ENCODE results near the gene ARVCF. TPM values are rescaled to one million over a fixed set of nuclear protein-coding genes. Genes with fewer than 3 reads are reported as not detected.

The ARVCF gene
- polyA plus RNA-seq, 4 donors = 2.2 to 17.9 (median 7.3) TPM

GRCh38 chr22:19996694-19997384, 19.8 kb downstream of the ARVCF start:
- no peaks in the 10 kb centered on the region for H3K9me3 ChIP-seq (ENCODE audit: control insufficient read depth in 2 of 2, insufficient read depth in 1 of 2, low read depth in 1 of 2, low read length in 1 of 2)
- no peak overlapping the region for H3K27ac ChIP-seq (ENCODE audit: low read depth in 1 of 3, low read length in 2 of 3)
- DNase-seq = no peak
- no peaks in the 10 kb centered on the region for H3K36me3 ChIP-seq (ENCODE audit: control insufficient read depth in 3 of 3, insufficient read depth in 2 of 3, low read depth in 1 of 3, low read length in 3 of 3)
- FAIRE-seq = no peak
- H3K27me3 ChIP-seq (ENCODE audit: control insufficient read depth in 3 of 3, insufficient read depth in 3 of 3, low read length in 3 of 3) = no peaks in the 10 kb centered on the region
- no peaks in the 10 kb centered on the region for H3K4me1 ChIP-seq (ENCODE audit: control insufficient read depth in 3 of 3, insufficient read depth in 2 of 3, low read depth in 1 of 3, low read length in 2 of 3)
- H3K4me3 ChIP-seq (ENCODE audit: low read depth in 1 of 3, low read length in 3 of 3) = no peak overlapping the region
- 82 to 85% (median 85%) methylated on average over 12 of the region's 12 CpGs for WGBS, 3 donors

DNA sequence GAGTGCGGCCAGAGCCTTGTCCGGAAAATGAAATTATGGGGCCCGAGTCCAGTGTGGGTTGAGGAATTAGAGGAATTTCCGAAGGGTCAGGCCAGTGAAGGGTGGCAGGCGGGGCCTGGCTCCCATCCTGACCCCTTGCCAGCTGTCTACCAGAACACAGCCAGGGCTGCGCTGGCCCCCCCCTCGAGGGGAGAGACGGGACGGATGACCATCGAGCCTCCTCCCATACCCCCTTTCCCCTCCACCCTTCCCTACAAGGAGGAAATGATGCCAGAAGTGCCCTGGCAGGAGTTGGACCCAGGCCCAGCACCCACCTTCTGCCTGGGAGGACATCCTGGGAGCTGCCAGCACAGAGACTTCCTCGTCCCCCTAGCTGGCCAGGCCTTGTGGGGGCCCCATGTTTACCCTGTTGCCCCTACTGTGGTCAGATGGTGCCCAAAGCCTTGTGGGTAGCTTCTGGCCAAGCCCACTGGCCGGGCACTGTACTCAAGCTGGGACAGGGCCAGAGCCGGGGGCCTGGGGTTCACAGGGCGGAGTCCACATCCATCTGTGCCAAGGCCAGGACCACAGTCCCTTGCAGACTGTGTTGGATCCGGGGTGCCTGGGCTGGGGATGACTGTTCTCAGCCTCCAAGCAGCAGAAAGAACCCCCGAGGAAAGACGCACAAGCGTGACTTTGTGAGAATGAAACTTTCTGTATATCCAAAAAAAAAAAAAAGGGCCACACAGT, 20.8 kb downstream of the ARVCF start:
- Histone ChIP-seq H3K36me3 (ENCODE audit: control insufficient read depth in 3 of 3, insufficient read depth in 2 of 3, low read depth in 1 of 3, low read length in 3 of 3) (no peaks in the 10 kb centered on the region), H3K4me3 (ENCODE audit: low read depth in 1 of 3, low read length in 3 of 3) (no peak overlapping the region), H3K27ac (ENCODE audit: low read depth in 1 of 3, low read length in 2 of 3) (peak overlapping the region in 1 of 3 donors; percentile 22), H3K27me3 (ENCODE audit: control insufficient read depth in 3 of 3, insufficient read depth in 3 of 3, low read length in 3 of 3) (no peaks in the 10 kb centered on the region), H3K4me1 (ENCODE audit: control insufficient read depth in 3 of 3, insufficient read depth in 2 of 3, low read depth in 1 of 3, low read length in 2 of 3) (no peaks in the 10 kb centered on the region), H3K9me3 (ENCODE audit: control insufficient read depth in 2 of 2, insufficient read depth in 1 of 2, low read depth in 1 of 2, low read length in 1 of 2) (no peaks in the 10 kb centered on the region)
- 67 to 71% (median 69%) methylated on average over 18 of the region's 18 CpGs for WGBS, 3 donors
- DNase-seq = no peak
- FAIRE-seq = no peak

- H3K4me3 ChIP-seq (ENCODE audit: low read depth in 1 of 3, low read length in 3 of 3) = no peak overlapping the region
- DNase-seq (no peak), FAIRE-seq (no peak)
- H3K27me3 ChIP-seq (ENCODE audit: control insufficient read depth in 3 of 3, insufficient read depth in 3 of 3, low read length in 3 of 3) = no peaks in the 10 kb centered on the region
- 76 to 90% (median 81%) methylated on average over 12 of the region's 12 CpGs for WGBS, 3 donors
- no peaks in the 10 kb centered on the region for H3K36me3 ChIP-seq (ENCODE audit: control insufficient read depth in 3 of 3, insufficient read depth in 2 of 3, low read depth in 1 of 3, low read length in 3 of 3)
- H3K4me1 ChIP-seq (ENCODE audit: control insufficient read depth in 3 of 3, insufficient read depth in 2 of 3, low read depth in 1 of 3, low read length in 2 of 3) = no peaks in the 10 kb centered on the region
- no peaks in the 10 kb centered on the region for H3K9me3 ChIP-seq (ENCODE audit: control insufficient read depth in 2 of 2, insufficient read depth in 1 of 2, low read depth in 1 of 2, low read length in 1 of 2)
- no peak overlapping the region for H3K27ac ChIP-seq (ENCODE audit: low read depth in 1 of 3, low read length in 2 of 3)
Measured at GRCh38 chr22:19994851-19995610, 21.6 kb downstream of the ARVCF start.

GRCh38 chr22:19993926-19994325, 22.7 kb downstream of the ARVCF start:
- Histone ChIP-seq H3K36me3 (ENCODE audit: control insufficient read depth in 3 of 3, insufficient read depth in 2 of 3, low read depth in 1 of 3, low read length in 3 of 3) (peaks cover 0 to 2% (median 0%) of the 10 kb centered on the region in 3 donors), H3K4me3 (ENCODE audit: low read depth in 1 of 3, low read length in 3 of 3) (no peak overlapping the region), H3K9me3 (ENCODE audit: control insufficient read depth in 2 of 2, insufficient read depth in 1 of 2, low read depth in 1 of 2, low read length in 1 of 2) (no peaks in the 10 kb centered on the region), H3K27ac (ENCODE audit: low read depth in 1 of 3, low read length in 2 of 3) (no peak overlapping the region), H3K4me1 (ENCODE audit: control insufficient read depth in 3 of 3, insufficient read depth in 2 of 3, low read depth in 1 of 3, low read length in 2 of 3) (no peaks in the 10 kb centered on the region), H3K27me3 (ENCODE audit: control insufficient read depth in 3 of 3, insufficient read depth in 3 of 3, low read length in 3 of 3) (no peaks in the 10 kb centered on the region)
- FAIRE-seq (no peak), DNase-seq (no peak)
- 81 to 92% (median 90%) methylated on average over 7 of the region's 7 CpGs for WGBS, 3 donors

DNA sequence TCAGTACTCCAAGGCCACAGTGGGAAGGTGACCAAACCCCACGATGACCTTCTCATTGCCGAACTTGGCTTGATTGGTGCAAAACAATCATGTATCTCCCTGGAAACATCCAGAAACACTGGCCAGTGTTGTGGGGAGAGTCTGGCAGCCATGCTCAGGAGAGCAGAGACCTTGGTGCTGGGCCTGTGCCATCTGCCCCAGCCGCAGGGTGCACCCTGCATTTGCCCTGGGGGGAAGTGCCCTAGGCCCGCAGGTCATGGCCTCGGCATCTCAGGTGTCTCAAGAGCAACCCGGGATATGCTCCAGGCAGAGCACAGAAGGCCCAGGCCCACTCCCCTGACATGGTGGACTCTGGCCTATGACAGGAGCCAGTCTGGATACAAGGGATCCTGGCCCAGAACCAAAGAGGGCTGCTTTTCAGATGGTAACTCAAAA, 23.7 kb downstream of the ARVCF start:
- H3K27ac ChIP-seq (ENCODE audit: low read depth in 1 of 3, low read length in 2 of 3) = no peak overlapping the region

GRCh38 chr22:19992481-19992911, 24.1 kb downstream of the ARVCF start:
- FAIRE-seq = no peak
- 85 to 94% (median 85%) methylated on average over 7 of the region's 7 CpGs for WGBS, 3 donors
- no peak for DNase-seq

More for the DNA sequence above, 23.7 kb downstream of the ARVCF start:
- no peaks in the 10 kb centered on the region for H3K27me3 ChIP-seq (ENCODE audit: control insufficient read depth in 3 of 3, insufficient read depth in 3 of 3, low read length in 3 of 3)
- no peaks in the 10 kb centered on the region for H3K9me3 ChIP-seq (ENCODE audit: control insufficient read depth in 2 of 2, insufficient read depth in 1 of 2, low read depth in 1 of 2, low read length in 1 of 2)
- 81 to 87% (median 85%) methylated on average over 5 to 6 of the region's 6 CpGs for WGBS, 3 donors
- H3K4me1 ChIP-seq (ENCODE audit: control insufficient read depth in 3 of 3, insufficient read depth in 2 of 3, low read depth in 1 of 3, low read length in 2 of 3) = no peaks in the 10 kb centered on the region
- no peak overlapping the region for H3K4me3 ChIP-seq (ENCODE audit: low read depth in 1 of 3, low read length in 3 of 3)
- DNase-seq = no peak
- no peak for FAIRE-seq
- peaks cover 0 to 2% (median 0%) of the 10 kb centered on the region in 3 donors for H3K36me3 ChIP-seq (ENCODE audit: control insufficient read depth in 3 of 3, insufficient read depth in 2 of 3, low read depth in 1 of 3, low read length in 3 of 3)

GRCh38 chr22:19991645-19992451, 24.8 kb downstream of the ARVCF start:
- Histone ChIP-seq H3K4me3 (ENCODE audit: low read depth in 1 of 3, low read length in 3 of 3) (no peak overlapping the region), H3K27ac (ENCODE audit: low read depth in 1 of 3, low read length in 2 of 3) (no peak overlapping the region), H3K4me1 (ENCODE audit: control insufficient read depth in 3 of 3, insufficient read depth in 2 of 3, low read depth in 1 of 3, low read length in 2 of 3) (peaks cover 0 to 3% (median 0%) of the 10 kb centered on the region in 3 donors), H3K36me3 (ENCODE audit: control insufficient read depth in 3 of 3, insufficient read depth in 2 of 3, low read depth in 1 of 3, low read length in 3 of 3) (peaks cover 0 to 2% (median 0%) of the 10 kb centered on the region in 3 donors), H3K9me3 (ENCODE audit: control insufficient read depth in 2 of 2, insufficient read depth in 1 of 2, low read depth in 1 of 2, low read length in 1 of 2) (no peaks in the 10 kb centered on the region), H3K27me3 (ENCODE audit: control insufficient read depth in 3 of 3, insufficient read depth in 3 of 3, low read length in 3 of 3) (no peaks in the 10 kb centered on the region)
- FAIRE-seq (no peak), DNase-seq (no peak)
- WGBS, 3 donors = 86 to 95% (median 86%) methylated on average over 22 to 23 of the region's 23 CpGs

More at GRCh38 chr22:19992481-19992911, 24.1 kb downstream of the ARVCF start:
- Histone ChIP-seq H3K27me3 (ENCODE audit: control insufficient read depth in 3 of 3, insufficient read depth in 3 of 3, low read length in 3 of 3) (no peaks in the 10 kb centered on the region), H3K27ac (ENCODE audit: low read depth in 1 of 3, low read length in 2 of 3) (no peak overlapping the region), H3K36me3 (ENCODE audit: control insufficient read depth in 3 of 3, insufficient read depth in 2 of 3, low read depth in 1 of 3, low read length in 3 of 3) (peaks cover 0 to 2% (median 0%) of the 10 kb centered on the region in 3 donors), H3K9me3 (ENCODE audit: control insufficient read depth in 2 of 2, insufficient read depth in 1 of 2, low read depth in 1 of 2, low read length in 1 of 2) (no peaks in the 10 kb centered on the region), H3K4me1 (ENCODE audit: control insufficient read depth in 3 of 3, insufficient read depth in 2 of 3, low read depth in 1 of 3, low read length in 2 of 3) (peaks cover 0 to under 1% (median 0%) of the 10 kb centered on the region in 3 donors), H3K4me3 (ENCODE audit: low read depth in 1 of 3, low read length in 3 of 3) (no peak overlapping the region)

DNA sequence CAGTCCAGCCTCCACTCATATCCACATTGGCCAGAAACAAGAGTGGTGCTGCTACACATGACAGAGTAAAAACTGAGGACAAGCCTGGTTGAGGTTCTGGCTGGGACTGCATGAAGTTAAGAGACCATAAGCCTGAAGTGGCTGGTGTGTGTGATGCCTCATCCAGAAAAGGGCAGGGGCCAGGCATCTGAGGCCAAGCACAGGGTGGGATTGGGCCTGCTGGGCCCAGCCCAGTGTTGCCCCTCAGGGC, 25.3 kb downstream of the ARVCF start:
- peaks cover 0 to 2% (median 0%) of the 10 kb centered on the region in 3 donors for H3K36me3 ChIP-seq (ENCODE audit: control insufficient read depth in 3 of 3, insufficient read depth in 2 of 3, low read depth in 1 of 3, low read length in 3 of 3)
- no peak overlapping the region for H3K4me3 ChIP-seq (ENCODE audit: low read depth in 1 of 3, low read length in 3 of 3)
- H3K27ac ChIP-seq (ENCODE audit: low read depth in 1 of 3, low read length in 2 of 3) = no peak overlapping the region
- H3K27me3 ChIP-seq (ENCODE audit: control insufficient read depth in 3 of 3, insufficient read depth in 3 of 3, low read length in 3 of 3) = no peaks in the 10 kb centered on the region
- DNase-seq (no peak), FAIRE-seq (no peak)
- no peaks in the 10 kb centered on the region for H3K9me3 ChIP-seq (ENCODE audit: control insufficient read depth in 2 of 2, insufficient read depth in 1 of 2, low read depth in 1 of 2, low read length in 1 of 2)
- peaks cover 0 to 3% (median 0%) of the 10 kb centered on the region in 3 donors for H3K4me1 ChIP-seq (ENCODE audit: control insufficient read depth in 3 of 3, insufficient read depth in 2 of 3, low read depth in 1 of 3, low read length in 2 of 3)
